A204.1 (cell line): ENCODE results near the gene CMTR2.
"Not testable (repeated sequence)": the region's sequence is repeated elsewhere in the genome, so short reads cannot be mapped to it uniquely, and the experiment has no call there.

ENCODE experiments used
- FAIRE-seq: peaks from 2 replicates; lab custom pipeline; 2012; peaks lifted over from hg19 to GRCh38; lab: Jason Lieb, UNC

The CMTR2 gene, protein sequence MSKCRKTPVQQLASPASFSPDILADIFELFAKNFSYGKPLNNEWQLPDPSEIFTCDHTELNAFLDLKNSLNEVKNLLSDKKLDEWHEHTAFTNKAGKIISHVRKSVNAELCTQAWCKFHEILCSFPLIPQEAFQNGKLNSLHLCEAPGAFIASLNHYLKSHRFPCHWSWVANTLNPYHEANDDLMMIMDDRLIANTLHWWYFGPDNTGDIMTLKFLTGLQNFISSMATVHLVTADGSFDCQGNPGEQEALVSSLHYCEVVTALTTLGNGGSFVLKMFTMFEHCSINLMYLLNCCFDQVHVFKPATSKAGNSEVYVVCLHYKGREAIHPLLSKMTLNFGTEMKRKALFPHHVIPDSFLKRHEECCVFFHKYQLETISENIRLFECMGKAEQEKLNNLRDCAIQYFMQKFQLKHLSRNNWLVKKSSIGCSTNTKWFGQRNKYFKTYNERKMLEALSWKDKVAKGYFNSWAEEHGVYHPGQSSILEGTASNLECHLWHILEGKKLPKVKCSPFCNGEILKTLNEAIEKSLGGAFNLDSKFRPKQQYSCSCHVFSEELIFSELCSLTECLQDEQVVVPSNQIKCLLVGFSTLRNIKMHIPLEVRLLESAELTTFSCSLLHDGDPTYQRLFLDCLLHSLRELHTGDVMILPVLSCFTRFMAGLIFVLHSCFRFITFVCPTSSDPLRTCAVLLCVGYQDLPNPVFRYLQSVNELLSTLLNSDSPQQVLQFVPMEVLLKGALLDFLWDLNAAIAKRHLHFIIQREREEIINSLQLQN

DNA sequence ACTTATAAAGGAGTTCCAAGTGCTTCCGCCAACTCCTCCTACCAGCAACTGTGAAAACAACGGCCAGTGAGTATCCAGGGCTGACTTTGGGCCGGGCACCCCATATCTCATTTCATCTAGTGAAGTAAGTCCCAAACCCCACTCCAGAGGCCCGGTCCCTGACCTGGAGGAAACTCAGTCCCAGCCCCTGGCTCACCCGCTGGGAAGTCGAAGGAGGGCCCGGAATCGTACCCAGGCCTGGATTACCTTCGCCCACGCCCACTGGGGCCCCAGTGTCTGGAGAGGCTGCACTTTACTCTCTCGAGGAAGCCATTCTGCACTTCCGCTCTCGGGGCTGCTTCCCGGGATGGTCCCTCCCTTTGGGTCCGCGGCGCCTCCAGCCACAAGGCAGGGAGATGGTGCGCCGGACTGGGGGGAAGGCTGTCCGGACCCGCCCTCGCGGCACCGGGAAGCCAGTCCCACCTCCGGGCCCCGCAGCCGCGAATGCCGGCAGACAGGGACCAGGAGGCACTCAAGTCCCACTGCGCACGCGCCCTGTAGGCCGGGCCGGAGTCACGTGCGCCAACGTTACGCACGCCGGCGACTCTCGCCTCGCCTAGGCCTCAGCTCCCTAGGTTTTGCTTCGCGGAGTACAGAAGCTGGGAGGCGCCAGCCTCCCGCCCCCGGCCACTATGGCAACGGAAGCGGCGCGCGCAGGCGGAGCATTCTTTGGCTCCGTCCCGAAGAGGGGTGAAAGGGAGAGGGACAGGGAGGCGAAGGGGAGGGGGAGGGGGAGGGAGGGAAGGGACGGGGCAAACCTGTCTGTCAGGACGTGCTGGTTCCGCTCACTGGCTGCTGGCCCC, at the start of gene CMTR2:
CMTR2 (minus strand) TSS at position 513 of the 842 bp plus-strand sequence. CDS start 3,482 bp downstream, outside the sequence.
- FAIRE-seq, result peak; percentile 72

DNA sequence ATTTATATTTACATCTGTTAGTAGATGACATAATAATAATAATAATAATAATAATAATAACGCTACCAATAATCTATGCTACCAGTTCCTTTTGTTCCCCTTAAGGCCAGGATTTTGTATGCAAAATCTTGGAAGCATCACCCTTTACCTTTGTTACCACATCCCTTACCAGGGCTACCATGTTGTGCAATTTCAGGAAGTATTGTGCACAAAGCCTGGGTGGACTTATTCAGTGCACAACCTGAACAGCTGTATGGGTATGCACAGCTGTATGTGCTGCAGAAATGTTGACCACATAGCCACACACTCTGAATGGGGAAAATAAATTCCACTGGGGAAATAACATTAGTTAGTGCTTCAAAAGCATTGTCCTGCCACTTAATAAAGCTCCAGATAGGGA, 49.4 kb upstream of the CMTR2 start:
- FAIRE-seq, result no peak

DNA sequence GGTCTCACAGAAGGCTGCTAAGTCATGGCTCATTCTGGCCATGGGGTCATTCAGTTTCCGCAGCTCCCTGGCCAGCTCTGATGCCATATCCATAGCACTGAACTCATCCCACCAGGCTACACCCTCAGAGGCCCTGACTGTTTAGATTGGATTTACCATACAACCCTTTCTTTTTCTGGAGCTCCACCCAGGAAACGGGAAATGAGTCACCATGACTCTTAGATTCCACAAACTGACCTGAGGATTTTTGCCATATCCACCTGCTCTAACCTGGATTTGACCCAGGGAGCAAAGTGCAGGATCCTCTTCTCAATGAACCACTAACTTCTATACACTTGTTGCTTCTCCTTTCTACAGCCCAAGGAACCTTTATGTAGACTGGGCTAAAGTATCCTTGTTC, 49.0 kb upstream of the CMTR2 start:
- no peak for FAIRE-seq

DNA sequence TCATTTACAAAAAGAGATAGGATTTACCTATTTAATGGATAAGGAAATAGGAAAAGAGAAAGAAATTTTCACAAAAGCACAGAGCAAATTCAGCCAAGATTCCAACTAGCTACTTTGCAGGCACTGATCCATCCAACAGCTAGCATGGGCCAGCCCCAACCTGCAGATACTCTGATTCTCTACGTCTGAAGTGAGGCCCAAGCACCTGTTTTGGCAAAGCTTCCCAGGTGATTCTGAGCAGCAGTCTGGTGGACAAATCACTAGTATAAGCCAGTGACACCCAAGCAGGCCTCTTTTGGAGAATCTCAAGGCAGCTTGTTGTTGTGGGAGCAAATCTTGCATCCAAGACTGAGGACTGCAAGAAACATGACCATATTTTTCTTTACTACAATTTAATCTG, 48.4 kb upstream of the CMTR2 start:
- FAIRE-seq, result no peak

DNA sequence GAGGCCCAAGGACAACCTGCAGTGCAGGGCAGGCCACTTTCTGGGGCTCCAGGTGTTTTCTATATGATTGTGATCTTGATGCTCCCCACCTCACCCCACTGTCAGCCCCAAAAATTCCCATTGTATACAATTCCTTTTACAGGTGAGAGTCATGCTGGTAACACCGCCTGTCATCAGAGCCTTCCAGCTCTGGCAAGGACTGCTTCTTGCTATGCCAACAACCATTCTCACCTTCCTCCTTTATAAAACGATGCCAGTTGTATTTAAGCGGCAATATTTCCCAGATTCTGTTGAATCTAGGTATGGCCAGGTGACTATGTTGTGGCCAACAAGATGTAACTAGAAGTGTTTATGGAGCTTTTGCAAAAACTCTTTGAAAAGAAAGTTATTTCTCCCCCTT, 38.9 kb upstream of the CMTR2 start:
- FAIRE-seq, result no peak

DNA sequence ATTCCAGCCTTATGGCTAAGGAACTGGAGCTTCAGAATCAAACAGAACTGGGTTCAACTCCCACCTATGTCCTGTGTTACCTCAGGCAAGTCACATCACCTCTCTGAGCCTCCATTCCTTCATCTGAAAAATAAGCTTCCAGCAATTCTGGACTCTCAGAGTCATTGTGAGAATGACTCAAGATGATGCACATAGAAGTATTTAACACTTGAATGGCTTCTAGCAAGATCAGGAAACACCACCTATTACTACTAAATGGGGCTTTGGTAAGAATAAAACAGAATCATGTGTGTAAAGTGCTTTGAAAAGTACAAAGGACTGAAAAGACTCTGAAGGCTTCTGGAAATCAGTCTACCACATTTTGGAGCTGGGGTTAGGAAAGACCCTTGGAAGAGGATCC, 38.5 kb upstream of the CMTR2 start:
- FAIRE-seq, result no peak

DNA sequence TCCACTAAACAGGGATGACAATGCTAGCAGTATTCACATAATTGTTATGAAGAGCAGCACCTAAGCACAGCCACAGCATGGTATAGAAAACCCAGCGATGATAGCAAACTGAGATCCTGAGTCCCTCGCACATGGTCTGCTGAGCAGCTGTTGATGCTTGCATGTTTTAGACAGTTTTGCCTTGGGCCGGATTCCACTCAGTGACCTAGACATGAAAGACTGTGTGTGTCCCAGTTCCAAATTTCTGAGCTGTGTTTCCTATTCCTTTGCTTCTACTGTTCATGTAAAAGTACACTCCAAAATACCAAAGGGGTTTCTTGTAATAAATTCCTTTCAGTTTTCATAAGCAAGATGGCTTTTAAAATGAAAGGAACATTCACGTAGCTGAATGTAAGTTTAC, 30.8 kb upstream of the CMTR2 start:
- FAIRE-seq, result no peak

DNA sequence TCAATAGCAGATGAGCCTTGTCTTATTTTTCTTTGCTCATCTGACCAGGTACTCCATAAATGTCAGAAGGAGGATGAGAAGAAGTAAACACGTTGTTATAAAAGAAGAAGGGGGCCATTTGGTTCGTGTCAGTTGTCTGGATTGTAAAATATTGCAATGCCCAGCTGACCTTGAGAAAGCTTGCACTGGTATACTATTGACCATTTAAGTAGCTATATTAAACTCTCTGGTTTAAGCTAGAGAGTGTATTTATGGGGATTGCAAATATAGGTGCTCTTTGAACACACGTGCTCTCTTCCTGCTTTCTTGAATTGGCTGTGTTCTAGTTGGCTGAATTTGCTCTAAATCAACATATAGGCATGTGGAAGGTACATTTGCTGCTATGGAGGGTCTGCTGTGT, 26.1 kb upstream of the CMTR2 start:
- FAIRE-seq, result no peak

DNA sequence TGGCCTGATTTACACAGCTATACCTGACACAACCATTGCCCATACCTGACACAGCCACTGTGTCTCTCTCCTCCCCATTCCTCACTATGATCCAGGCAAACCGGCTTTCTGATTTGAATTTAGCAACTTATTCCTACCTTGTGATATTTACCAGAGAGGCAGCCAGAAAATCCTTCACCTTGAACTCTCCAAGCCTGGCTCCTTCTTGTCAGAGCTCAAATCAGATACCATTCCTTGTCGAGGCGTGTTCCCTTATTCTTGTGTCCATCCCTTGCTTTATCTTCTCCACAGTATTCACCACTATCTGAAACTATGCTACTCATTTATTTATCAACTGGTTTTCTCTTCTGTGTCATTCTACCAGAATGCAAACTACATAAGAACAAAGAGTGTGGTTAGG, 24.4 kb upstream of the CMTR2 start:
- FAIRE-seq, result not testable (repeated sequence)

DNA sequence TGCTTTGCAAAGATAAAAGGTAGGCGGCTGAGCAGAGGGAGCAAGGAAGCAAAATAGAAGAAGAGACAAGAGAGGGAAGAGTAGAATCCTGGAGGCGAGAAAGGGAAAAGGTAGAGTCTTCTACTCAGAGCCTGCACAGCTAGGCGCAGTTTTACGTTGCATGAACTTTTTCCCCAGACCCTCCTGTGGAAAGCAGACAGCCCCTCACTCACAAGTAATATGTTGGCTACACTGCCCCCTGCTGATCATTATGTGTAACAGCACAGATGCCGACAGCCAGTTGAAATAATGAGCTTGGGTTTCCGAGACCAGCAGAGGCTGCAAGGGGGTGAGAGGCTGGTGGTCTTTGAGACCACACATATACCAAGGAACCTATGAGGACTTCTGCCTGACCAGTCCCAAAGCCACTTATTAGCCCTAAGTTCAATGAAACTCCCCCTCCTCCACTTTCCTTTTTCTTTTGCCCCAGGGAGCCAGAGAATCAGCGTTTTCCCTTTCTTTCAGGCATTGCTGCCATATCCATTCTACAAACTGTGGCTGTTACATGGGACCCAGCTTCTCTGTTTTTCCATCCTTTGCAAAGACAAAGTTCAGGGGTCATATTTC, 22.5 kb upstream of the CMTR2 start:
- FAIRE-seq, result no peak

DNA sequence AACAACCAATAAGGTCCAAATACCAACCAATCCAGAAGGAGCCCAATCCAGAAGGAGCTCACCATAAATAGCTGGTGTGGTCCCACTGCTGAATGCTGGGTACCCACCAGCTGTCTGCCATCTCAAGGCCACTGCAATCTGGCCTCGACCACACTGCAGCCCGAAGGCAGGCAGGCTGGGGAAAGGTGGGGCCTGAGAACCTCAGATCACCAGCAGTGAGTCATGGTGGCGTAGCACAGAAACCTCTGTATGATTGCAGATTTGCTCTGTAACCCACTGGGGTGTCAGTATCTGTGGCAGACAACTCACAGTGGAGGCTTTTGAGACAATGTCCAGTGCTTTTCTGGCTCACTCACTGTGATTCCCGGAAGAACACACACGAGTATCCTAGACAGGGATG, 14.7 kb upstream of the CMTR2 start:
- FAIRE-seq, result no peak

DNA sequence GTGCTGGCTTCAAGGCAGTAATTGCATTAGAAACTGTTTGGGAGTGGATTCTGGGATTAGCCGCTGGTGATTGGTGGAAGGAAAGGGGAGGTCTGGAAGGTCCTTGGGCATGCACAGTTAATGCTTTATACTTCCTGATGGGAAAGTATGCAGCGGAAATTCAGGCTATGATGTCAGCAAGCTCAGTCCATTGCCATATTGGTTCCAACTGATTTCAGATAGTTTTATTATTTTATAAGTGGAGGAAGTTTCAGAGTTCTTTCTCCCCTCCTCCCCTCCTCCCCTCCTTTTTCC, 8.1 kb upstream of the CMTR2 start:
- no peak for FAIRE-seq

DNA sequence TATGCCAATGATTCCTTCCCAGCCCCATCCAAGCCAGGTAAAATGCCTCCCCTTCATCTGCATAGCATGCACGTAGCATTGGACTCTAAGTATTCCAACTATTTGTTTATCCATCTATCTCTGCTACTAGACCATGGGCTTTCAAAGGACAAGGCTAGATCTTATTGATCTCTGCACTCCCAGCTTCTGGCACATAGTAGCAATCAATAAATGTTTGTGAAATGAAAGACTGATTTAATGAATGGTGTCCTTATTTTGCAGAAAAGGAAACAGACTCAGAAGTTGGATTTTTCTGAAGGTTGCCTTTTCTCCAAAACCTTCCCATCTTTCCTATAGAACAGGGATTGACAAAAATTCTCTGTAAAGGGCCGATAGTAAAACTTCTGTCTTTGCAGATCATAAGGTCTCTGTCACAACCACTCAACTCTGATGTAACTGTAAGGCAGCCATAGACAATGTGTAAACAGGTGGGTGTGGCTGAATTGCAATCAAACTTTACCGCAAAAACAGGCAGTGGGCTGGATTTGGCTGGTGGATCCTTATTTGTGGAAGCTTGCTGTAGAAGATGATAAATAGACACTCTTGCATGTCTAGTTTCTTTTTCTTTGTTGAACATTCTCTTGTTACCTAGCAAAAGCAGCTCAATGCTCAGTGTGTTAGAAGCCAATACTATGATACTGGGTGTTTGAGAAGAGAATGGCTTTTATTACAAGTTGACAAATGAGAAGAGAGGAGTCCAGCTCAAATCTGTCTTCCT, 7.6 kb upstream of the CMTR2 start:
- FAIRE-seq, result no peak

DNA sequence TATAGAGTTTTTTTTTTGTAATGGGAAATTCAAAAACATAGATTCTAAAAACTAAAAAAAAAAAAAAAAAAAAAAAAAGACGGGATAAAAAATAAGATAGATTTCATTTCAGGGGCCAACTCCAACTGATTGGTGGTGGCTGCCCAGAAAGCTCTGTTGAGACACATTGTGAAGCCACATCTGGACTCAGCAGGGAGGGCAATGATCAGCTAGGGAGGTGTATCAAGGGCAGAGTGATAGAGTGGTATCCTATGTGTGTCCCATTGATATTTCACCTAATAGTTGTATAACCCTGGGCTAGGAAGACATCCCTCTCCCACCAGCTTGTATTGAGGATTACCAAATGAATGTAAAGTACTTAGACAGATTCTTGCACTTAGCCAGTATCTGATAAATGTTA, 6.7 kb upstream of the CMTR2 start:
- no peak for FAIRE-seq

DNA sequence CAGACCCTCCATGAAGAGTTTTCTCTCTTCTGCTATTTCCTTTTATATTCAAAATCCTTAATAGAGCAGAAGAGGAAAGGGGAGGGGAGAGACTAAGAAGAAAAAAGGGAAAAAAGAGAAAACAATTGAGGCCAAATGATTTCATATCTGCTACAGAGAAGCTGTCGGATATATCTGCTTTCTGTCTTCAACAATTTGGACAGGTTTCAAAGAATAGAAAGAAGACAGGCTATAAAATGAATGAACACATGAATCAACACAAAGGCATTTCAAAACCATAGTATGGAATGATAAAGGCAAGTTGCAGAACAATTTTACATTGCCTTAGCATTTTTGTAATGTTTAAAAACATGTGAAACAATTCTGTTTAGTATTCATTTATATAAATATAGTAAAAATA, 4.7 kb upstream of the CMTR2 start:
- FAIRE-seq, result no peak

DNA sequence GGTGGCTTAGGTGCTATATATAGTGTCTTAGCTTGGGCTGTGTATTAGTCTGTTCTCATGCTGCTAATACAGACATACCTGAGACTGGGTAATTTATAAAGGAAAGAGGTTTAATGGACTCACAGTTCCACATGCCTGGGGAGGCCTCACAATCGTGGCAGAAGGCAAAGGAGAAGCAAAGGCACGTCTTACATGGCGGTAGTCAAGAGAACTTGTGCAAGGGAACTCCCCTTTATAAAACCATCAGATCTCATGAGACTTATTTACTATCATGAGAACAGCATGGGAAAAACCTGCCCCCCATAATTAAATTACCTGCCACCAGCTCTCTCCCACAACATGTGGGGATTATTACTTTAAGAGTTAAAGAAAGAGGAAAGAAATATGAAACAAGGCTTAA, 2.9 kb upstream of the CMTR2 start:
- not testable (repeated sequence) for FAIRE-seq

DNA sequence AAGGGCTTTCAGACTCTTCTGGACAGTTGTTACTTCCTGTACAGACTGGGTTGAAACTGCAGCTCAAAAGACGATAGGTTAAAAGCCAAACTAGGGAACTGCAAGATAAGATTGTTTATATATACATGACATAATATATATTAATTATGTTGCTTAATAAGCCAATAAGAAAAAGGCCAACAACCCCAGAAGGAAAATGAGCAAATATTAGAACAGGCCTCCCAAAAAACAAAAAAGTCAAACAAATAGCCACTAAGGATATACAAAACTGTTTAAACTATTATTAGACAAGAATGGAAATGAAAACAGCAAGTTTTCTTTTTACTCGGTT, 495 bp upstream of the CMTR2 start:
- no peak for FAIRE-seq

DNA sequence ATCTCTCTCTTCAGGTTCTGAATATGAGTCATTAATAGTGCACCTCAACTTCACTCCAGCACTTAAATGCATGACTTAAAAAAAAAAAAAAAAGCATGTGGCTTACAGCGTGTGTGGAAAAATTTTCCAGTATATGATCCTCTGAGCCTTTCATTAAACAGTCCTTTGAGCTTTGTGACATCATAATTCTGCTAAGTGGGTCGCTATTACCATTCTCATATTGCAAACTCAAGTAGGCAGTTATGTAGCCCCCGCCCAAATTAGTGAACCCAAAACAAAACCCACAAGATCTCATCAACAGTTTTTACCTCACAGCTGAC, 672 bp downstream of the CMTR2 start:
- no peak for FAIRE-seq

DNA sequence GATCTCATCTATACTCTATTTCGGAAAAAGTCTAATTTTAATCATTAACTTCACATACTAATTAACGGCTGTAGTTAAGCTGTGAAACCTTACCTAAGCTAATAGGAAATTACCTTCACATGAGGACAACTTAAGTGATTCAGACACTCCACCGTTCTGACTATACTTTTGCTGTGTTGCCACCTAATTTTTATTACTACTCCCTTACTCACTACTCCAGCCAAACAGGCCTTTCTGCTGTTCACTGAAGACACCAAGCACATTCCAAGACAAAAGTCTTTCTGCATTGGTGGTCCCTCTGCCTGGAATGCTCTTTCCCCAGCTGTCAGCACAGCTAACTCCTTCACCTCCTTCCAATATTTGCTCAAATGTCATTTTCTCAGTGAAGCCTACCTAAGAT, 1.3 kb downstream of the CMTR2 start:
- no peak for FAIRE-seq

DNA sequence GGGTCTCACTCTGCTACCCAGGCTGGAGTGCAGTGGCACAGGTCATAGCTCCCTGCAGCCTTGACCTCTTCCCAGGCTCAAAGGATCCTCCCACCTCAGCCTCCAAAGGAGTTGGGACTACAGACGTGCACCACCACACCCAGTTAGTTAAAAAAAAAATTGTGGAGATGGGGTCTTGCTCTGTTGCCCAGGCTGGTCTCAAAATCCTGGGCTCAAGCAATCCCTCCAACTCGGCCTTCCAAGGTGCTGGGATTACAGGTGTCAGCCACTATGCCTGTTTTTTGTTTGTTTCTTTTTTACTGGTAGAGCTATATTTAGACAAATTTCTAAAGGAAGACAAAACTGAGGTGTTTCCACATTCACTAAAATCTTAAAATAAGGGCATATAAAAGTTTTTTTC, 1.7 kb downstream of the CMTR2 start:
- no peak for FAIRE-seq

DNA sequence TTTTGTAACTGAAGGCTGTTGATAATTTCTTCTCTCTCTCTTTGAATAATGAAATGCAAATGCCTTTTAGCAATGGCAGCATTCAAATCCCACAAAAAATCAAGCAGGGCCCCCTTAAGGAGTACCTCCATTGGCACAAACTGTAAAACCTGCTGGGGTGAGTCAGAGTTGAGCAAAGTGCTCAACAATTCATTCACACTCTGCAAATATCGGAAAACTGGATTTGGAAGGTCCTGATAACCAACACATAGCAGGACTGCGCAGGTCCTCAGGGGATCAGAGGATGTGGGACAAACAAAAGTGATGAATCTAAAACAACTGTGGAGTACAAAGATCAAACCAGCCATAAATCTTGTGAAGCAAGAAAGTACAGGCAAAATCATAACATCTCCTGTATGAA, 5.6 kb downstream of the CMTR2 start:
- no peak for FAIRE-seq

DNA sequence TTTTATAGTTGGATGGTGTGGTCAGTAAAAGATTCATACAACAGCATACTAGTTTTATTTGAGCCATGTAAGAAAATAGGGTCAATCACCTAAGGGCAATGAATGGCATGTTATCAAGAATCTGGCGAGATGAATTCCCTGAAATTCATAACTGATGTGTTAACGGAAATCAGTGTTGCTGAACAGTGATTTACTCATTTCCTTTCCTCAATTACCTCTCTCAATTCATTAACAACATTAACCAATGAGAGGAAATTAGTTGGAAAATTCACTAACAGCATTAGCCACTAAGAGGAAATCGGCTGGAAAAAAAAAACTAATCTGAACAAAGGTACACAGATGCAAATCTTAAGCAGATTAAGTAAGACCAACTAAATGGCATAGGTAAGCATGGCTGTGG, 6.3 kb downstream of the CMTR2 start:
- FAIRE-seq, result no peak
